Left lobe of liver (tissue), 2 donors: ENCODE measurements around the gene NOL4L. TPM values are rescaled to one million over a fixed set of nuclear protein-coding genes. Genes with fewer than 3 reads are reported as not detected.
A peak's percentile ranks its signal among the peaks of the same experiment; 100 is the strongest.

Experiments
- ATAC-seq: fragments of 200-7000 bp; cut with Tn5 transposase; one replicate; pipeline ENCODE4 v1.9.1; 2020; ENCODE audit warnings: mild to moderate bottlenecking, moderate library complexity
- DNase-seq: peaks from one replicate; pipeline ENCODE4 v3.0.0-alpha.2; 2020; ENCODE audit warnings: low spot score
- total RNA-seq: library from RNA; stranded (reverse); gene quantifications from one replicate; pipeline ENCODE4 v1.2.1, GENCODE V29; 2021
- donor health status: DM: no; HTN: no; CAD: no; lungs with moderate emphysema.
- donor health status: DM: no; HTN: yes; CAD: no.

NOL4L gene
- total RNA-seq, 1 donor from 2014 or later = 5.8 TPM

DNA sequence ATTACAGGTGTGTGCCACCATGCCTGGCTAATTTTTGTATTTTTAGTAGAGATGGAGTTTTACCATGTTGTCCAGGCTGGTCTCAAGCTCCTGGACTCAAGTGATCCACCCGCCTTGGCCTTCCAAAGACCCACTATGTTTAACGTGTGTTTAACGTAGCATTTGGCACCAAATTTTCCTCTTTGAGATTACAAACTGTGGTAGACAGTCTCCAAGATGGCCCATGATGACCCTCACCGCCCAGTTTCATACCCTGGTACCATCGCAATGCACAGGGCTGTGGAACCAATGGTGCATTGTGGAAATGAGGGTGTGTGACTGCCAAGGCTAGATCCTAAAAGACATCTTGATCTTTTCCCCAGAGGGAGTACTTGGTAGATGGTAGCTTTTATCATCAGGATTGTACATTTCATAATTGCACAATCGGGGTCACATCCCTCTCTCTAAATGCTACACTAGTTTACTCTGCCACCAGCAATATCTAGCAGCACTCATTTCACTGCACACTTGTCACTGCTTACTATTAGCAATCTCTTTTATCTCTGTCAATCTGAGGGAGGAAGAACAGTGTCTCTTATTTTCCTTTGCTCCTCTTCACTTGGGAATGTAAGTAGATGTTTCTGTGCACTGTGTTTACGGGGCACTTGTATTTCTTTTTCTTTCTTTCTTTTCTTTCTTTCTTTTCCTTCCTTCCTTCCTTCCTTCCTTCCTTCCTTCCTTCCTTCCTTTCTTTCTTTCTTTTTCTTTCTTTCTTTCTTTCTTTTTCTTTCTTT is 96.9 kb downstream of the NOL4L start:
- DNase-seq (no peak), ATAC-seq (no peak)

DNA sequence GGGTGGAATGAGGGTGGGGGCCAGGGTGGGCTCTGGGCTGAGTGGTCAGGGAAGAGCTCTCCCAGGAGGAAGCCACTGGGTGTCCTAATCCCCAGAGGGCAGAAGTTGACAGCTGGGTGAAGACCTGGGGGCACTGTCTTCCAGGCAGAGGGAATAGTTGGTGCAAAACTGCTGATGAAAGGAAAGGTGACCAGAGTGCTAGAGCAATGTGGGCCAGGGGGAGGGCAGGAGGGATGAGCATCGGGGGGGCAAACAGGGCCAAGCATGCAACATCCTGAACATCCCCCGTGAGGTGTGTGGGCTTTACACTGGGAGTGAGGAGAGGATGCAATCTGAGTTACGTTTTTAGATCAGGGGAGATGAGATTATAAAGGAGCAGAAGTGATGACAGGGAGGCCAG is 97.8 kb downstream of the NOL4L start:
- ATAC-seq = no peak
- no peak for DNase-seq

DNA sequence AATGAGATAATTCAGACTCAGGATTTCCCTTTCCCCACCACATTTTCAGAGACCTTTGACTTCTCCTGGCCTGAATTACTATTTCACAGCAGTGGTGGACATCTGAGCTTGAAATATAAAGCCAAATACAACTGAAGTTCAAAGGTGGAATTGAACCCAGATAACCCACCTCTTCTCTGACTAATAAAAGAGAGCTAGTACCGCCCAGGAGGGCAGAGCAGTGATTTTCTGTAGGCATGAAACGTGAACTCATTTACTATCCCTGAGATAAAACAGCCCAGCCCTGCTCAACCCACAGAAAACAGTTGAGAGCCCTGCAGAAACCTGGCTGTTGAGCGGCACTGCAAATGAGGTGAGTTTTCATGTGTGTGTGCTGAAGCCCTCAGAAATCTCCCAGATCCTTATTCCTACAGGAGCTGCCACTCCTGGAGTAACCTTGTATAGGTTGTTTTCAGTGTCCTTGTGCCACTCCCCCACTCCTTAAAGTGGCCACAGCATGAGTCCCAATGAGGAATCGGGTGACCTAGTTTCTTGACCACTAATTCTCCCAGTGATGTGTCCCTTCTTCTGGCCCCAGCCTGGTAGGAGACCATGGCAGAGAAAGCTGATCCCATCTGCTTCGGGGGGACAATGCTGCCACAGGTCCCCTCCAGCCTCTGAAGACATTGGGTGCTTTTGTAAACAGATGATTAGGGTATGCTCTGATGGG is 99.2 kb downstream of the NOL4L start:
- DNase-seq = no peak
- peak; percentile 42 for ATAC-seq

DNA sequence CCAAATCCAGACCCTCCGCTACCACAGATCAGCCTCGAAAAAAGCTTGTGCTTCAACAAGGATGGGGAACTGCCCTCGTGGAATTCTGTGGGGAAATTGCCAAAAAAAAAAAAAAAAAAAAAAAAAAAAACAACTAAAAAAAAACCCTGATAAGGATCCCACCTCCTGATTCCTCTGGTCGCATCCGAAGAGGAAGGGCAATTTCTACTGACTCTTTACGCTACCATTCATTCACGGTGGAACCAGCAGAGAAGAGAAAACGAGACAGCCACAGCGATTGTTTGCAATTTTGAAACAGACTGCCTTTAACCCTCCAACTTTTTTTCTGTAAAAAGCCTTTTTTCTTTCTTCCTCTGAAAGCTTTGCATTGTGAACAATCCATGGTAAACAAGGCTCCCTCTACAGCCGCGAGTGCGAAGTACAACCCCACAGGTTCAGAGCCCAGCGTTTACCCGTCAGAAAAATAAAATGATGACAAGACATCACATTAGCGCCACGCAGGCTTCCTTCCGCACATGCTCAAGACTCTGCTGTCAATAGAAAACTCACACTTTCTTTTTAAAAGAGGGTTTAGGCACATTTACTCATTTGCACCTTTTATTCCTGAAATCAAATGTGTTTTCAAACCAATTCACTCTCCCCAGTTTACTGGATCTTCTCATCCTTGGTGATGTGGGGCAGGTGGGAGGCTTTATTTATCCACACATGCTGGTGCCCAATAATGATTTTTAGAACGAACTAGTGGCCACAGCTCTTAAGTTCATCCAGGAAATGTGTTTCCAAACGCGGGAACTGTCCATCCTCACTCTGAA is 100.0 kb downstream of the NOL4L start:
- DNase-seq (peak; percentile 72), ATAC-seq (peak; percentile 53)

DNA sequence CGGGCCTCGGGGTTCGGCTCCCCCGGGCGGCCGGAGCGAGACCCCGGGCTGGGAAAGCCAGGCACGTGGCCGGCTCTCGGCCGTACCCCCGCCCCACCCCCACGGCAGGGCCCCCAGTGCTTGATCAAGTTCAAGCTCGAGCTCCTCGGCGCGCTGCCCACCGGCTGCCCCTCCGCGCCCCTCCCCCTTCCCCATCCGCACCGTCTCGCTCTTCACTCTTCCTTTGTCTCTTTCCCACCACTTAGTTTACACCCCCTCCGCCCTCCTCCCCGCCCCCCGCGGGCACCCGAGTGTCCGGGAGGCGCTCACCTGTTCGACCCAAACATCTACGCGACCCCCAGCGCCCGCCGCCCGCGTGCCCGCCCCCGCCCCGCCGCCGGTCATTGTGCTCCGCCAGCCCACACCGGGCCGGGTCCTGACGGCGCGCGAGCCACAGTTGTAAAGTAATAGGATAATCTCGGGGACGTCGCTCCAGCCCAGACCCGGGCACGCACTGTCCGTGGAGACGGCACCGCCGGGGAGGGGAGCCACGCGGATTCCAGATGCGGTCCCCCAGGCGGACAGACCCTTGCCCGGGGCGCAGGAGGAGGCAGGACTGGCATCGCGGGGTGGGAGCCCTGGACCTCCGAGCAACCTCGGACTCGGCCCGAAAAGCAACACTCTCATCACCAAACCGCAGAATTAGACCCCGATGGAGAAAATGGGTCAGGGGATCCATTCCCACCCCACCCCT is 100.7 kb downstream of the NOL4L start:
- DNase-seq (no peak), ATAC-seq (peak; percentile 28)

DNA sequence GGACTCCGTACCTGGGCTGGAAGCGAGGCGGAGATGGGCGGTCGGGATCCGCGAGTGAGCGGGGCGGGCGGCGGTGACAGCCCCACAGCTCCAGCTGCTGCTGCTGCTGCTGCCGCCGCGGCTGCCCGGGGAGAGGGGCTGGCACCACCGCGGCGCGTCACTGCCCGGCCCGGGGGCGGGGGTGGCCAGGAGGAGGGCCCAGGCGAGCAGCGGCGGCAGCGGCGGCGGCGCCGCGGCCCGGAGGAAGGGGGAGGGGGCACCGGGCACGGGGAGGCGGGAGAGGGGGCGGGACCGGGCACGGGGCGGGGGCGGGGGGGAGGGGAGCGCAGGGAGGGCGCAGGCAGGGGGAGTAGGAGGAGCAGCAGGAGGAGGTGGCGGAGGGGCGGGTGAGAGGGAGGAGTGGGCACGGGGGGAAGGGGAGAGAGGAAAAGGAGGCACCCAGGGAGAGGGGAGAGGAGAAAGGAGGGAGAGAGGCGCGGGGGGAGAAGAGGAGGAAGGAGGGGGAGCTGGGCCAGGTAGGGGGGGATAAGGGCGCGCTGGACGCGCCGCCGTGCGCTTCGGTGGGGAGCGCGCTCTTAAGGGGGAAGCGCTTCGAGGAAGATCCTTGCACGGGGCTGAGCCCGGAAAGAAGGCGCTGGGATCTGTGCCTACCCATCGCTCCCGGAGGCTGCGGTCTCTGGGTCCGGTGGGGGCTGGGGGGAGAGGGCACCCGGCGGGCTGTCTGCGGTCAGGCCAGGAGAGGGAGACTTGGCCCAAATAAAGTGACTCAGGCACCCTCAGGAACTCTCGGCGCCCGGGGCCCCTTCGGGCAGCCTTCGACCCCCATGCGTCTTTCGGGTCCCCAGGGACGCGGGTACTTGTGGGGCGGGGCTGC is 101.5 kb downstream of the NOL4L start:
- DNase-seq (peak; percentile 86), ATAC-seq (peak; percentile 79)

DNA sequence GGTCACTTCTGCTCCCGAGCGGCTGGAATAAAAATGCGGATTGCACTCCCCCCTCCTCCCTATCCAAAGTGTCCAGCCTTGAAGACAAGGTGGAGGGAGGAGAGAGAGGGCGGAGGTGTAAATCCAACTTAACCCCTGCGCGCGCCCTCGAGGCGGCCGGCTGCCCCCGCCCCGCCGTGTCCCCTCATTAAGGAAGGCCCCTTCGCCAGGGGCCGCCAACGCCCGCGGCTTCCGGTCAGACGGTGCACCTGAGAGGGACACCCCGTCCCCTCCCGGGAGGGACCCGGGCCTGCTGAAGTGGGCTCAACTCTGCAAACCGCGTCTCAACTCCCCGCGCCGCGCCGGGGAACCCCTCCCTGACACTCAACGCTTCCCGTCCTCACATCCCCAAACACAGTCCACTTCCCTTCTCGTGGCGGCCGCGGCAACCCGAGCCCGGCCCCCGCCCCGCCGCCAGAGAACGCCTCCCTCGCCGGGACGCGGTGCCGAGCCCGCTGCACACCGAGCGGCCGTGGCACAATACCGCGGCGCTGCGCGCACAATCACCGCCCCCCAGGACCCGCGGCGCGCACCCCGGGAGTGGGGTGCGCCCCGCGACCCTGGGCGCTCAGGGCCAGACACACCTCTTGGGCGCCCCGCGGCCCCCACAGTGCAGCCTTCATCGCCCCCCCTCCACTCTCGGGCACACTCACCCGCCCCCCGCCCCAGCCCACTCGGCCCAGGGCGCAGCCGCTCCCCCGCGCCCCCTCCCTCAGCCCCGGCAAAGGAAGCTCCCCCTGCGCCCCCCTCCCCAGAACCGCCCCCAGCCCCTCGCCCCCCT is 102.5 kb downstream of the NOL4L start:
- no peak for DNase-seq
- ATAC-seq = peak; percentile 38

DNA sequence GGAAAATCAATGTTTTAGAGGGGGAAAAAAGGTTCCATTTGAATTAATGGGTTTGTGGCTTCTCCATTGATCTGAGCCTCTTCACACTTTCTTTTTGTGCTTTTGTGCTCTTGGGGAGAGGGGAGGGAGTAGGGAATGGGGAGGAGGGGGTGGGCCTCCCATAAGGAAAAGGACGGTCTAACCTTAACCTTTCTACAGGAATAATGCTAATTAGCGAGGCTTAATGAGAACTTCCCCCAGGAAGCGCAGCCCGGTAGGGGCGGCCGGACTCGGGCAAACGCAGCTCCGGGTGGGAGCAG is 103.0 kb downstream of the NOL4L start:
- ATAC-seq (no peak), DNase-seq (no peak)

DNA sequence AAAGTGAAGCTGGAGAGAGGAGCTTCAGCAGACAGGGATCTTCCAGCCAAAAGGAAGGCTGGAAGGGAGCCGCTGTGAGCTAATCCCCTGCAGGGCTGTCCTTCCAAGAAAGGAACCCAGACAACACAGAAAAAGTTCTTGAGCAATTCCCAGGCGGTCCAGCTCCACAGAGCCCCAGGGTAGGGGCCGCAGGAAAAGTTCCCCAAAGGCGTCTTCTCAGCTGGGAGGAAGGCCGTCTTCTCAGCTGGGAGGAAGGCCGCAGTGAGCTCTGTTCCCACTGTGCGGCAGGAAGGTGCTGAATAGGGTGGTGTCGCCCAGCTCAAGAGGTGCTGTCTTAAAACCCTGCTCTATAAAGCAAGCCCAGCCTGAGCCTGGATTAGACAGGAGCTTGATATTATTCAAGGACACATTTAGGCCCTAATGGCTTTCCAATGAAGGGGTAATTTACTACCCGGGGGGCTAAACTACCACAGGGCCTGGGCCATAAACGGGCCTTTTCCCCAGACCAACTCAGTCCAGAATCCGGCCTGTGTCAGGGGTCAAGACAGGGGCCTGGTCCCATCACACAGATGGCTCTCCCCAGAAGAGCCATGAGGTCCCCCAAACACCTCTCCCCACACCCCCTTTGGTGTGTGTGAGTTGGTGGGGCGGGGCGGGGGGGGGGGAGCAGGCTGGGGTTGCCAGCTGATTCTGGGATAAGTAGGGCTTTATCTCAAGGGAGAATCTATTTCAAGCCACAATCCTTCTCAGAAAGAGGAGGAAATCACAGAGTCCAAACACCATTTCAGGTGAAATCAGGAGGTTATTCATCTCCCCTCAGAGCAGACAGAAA is 103.6 kb downstream of the NOL4L start:
- DNase-seq (no peak), ATAC-seq (no peak)

DNA sequence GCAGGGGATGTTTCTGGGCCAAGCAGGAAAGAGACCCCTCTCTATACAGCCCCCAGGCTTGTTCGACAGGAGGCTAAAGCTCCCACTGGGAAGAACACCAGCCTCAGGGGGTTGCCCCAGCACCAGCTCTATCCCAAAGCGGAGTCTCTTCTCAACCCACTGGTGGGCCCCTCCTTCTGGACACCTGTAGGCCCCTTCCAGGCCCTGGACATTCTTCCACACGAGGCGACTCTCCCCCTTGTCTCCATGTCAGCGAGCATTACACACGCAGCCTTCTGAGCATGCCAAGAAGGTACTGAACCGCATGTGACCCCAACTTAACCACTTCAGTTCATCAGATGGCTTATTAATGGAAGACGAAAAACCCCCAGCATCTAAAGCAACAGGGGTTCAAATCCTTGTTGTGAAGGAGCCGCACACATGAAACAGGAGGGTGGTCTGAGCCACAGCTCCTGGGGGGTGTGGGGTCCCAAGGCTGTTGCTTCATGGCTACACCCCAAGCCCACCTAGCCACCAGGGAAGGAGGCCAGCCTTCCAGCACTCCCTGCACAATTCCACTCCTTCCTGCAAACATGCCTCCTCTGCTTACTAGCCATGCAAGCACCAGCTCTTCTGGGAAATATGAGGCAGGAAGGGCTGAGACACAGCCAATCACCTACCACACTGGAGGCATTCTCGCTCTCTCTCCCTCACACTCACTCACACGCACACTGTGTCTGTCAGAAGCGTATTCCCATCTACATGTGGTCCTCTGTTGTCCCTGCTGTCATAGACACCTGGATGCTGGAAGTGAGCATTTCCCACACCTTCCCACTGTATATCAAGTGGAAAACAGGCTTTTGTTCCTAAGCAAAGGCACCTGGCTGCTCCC is 104.5 kb downstream of the NOL4L start:
- ATAC-seq (no peak), DNase-seq (no peak)

DNA sequence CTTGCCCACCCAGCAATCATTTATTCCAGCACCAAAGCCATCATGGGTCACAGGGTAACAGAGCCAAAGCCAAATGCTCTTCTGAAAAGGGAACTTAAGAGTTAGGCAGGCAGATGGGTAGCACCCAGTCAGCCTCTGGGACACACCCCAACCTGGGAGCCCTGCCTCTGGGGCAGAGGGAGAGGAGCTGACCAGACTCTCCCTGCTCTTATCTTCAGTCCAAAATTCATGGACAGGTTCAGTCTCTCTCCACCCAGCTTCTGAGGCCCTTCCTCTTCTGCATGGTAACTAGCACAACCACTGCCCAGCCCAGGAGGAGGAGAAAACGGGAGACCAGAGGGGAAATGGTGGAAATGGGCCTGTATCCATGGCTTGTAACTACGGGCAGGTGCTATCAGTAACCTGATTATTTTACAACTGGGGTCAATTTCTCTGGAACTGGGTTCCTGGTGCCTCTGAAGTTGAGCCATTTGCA is 105.4 kb downstream of the NOL4L start:
- ATAC-seq (no peak), DNase-seq (no peak)

DNA sequence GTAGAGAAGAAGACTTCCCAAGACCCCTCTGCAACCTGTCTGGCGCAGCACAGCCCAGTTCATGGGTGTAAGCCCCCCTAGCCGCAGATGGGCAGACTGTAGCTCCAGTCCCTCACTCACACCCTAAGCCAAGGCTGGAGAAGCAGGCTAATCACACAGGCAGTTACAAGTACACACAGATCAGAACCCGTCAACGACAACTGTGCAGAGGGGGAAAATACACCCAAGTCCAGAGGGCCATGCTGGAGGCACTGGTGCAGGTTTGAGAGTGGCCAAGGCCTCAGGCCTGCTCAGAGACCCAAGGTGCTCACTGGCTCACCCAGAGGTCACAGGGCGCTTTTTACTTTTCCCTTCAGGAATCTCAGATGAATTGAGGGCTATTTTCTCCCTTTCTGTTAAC is 106.1 kb downstream of the NOL4L start:
- no peak for ATAC-seq

DNA sequence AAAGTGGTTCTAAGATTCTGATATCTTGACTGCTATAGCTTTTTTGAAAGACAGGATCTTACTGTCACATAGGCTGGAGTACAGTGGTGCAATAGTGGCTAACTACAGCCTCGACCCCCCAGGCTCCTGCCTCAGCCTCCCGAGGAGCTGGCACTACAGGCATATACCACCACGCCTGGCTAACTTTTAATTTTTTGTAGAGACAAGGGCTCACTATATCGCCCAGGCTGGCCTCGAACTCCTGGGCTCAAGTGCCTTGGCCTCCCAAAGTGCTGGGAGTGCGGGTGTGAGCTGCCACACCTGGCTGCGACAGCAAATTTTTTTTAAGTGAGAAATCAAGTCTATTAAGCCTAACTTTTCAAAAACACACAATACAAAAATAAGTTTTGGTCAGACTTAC is 106.6 kb downstream of the NOL4L start:
- DNase-seq = no peak
- no peak for ATAC-seq

More for the DNA sequence above, 106.1 kb downstream of the NOL4L start:
- no peak for DNase-seq

DNA sequence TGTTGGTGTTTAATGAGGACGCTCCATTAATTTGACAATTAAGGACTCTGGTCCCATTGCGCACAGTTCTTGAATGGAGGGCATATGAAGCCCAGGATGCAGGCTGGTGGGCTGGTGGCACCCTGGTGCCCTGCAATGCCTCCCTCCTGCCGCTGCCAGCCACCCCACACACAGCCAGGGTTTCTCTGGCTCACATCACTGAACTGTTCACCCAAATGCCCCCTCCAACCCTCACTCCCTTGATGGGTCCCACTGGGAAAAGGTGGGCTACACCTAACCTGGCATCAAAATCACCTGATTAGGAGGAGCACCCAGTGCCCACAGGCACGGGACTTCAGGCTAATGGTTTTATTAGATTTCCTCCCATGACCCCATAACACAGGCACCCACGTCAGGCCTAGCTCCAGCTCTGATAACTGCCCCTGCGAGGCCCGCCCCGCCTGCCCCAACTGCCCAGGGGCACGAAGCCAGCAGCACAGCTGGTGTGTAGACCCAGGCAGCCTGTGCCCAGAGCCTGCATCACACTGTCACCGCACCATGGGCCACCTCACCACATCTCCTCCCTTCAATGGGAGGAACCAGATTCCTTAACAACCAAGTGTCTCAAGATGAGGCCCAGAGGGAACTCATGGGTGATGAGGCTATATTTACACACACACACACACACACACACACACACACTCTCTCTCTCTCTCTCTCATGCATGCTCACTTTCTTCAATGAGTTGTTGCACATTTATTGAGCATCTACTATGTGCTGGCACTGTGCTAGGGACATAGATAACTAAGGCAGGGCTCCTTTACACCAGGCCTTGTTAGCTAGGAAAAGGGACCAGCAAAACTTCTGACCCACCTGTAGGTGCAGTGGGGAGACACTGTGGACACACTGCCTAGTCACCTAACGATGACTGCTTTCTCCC is 107.3 kb downstream of the NOL4L start:
- ATAC-seq (no peak), DNase-seq (no peak)

DNA sequence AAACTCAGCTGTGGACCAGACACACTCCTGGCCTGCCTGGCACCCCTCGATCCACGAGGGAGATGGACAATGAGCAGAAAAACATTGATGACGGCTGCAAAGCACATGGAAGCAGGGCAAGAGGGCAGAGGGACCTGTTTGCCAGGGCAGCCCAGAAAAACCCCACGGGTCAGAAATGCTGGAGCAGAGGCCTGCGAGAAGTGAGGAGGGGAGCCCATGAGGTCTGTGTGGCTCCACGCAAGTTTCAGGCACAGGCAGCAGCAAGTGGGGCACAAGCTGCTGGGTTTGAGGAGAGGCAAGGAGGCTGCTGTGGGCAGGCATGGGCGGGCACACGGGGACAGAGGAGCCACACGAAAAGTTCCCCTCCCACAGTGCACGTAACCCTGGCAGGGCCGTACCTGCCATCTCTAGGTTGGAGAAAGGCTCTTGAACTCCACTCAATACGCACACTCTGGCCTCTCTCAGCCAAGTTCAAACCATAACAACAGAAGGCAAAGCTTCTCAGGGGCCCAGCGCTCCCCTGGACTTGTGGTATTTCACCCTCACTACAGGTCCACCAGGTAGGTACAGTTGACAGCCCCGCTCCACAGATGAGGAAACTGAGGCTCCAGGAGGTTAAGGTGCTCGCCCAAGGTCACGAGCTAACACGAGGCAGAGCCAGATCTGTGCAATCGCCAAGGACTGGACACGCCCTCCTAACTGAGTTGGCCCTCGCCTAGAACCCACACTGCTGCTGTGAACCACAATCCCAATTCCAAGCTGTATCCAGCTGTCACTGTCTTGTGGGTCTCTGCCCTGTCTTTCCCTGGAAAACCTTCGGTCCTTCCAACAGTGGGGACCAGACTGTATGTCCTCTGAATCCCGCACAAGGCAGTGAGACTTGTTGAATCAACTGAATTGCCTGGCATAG is 108.2 kb downstream of the NOL4L start:
- peak; percentile 6 for ATAC-seq
- DNase-seq = no peak
